H9 (cell line): ENCODE data around the gene DMD. TPM values are rescaled to one million over a fixed set of nuclear protein-coding genes. Genes with fewer than 3 reads are reported as not detected.

Experiments used
- DNase-seq: peaks from one replicate; pipeline ENCODE4 v3.0.0-alpha.2; 2017
- H2AFZ ChIP-seq: one replicate; pipeline ENCODE4 v1.6.1; 2013; ENCODE audit warnings: mild to moderate bottlenecking, low read length, control low read depth, moderate library complexity
- H2AK5ac ChIP-seq: 2 replicates; pipeline ENCODE4 v1.6.1; 2013; ENCODE audit warnings: low read length, control low read depth, mixed read lengths; ENCODE audit not compliant: insufficient read length
- H2BK120ac ChIP-seq: one replicate; pipeline ENCODE4 v1.6.1; 2013; ENCODE audit warnings: low read depth, mild to moderate bottlenecking, low read length, control low read depth, inconsistent platforms; ENCODE audit not compliant: poor library complexity, severe bottlenecking
- H2BK12ac ChIP-seq: 2 replicates; pipeline ENCODE4 v1.6.1; 2013; ENCODE audit warnings: low read length, control low read depth, mixed read lengths, low read depth; ENCODE audit not compliant: insufficient read length
- H2BK15ac ChIP-seq: 2 replicates; pipeline ENCODE4 v1.6.1; 2013; ENCODE audit warnings: low read depth, low read length, control low read depth
- H2BK20ac ChIP-seq: one replicate; pipeline ENCODE4 v1.6.1; 2013; ENCODE audit warnings: low read depth, mild to moderate bottlenecking, low read length, control low read depth, inconsistent platforms; ENCODE audit not compliant: poor library complexity, severe bottlenecking
- H2BK5ac ChIP-seq: 2 replicates; pipeline ENCODE4 v1.6.1; 2013; ENCODE audit warnings: low read length, control low read depth, mixed read lengths; ENCODE audit not compliant: insufficient read length
- H3K14ac ChIP-seq: 2 replicates; pipeline ENCODE4 v1.6.1; 2013; ENCODE audit warnings: low read length, control low read depth; ENCODE audit not compliant: insufficient read depth
- H3K18ac ChIP-seq: 2 replicates; pipeline ENCODE4 v1.6.1; 2013; ENCODE audit warnings: low read depth, mild to moderate bottlenecking, mixed read lengths, low read length, control low read depth; ENCODE audit not compliant: insufficient read length
- H3K23ac ChIP-seq: 2 replicates; pipeline ENCODE4 v1.6.1; 2013; ENCODE audit warnings: low read length, control low read depth, mixed read lengths, low read depth; ENCODE audit not compliant: insufficient read length
- H3K23me2 ChIP-seq: 2 replicates; pipeline ENCODE4 v1.6.1; 2013; ENCODE audit warnings: low read depth, mild to moderate bottlenecking, mixed read lengths, low read length, control low read depth; ENCODE audit not compliant: insufficient read length, poor library complexity, severe bottlenecking
- H3K27ac ChIP-seq: 2 replicates; pipeline ENCODE4 v1.5.1; 2013; ENCODE audit warnings: low read length, control low read depth, mixed read lengths, low read depth; ENCODE audit not compliant: insufficient read length
- H3K27me3 ChIP-seq: 2 replicates; pipeline ENCODE4 v1.6.1; 2013; ENCODE audit warnings: low read length, control low read depth, inconsistent platforms; ENCODE audit not compliant: insufficient read depth
- H3K4ac ChIP-seq: 2 replicates; pipeline ENCODE4 v1.6.1; 2013; ENCODE audit warnings: low read depth, mild to moderate bottlenecking, control low read depth, inconsistent platforms, low read length, moderate library complexity
- H3K4me1 ChIP-seq: 2 replicates; pipeline ENCODE4 v1.6.1; 2013; ENCODE audit warnings: low read length, control low read depth, inconsistent platforms; ENCODE audit not compliant: insufficient read depth
- H3K4me2 ChIP-seq: 2 replicates; pipeline ENCODE4 v1.6.1; 2013; ENCODE audit warnings: low read length, control low read depth, mixed read lengths; ENCODE audit not compliant: insufficient read length, insufficient read depth
- H3K56ac ChIP-seq: 2 replicates; pipeline ENCODE4 v1.6.1; 2013; ENCODE audit warnings: low read depth, mild to moderate bottlenecking, mixed read lengths, low read length, control low read depth; ENCODE audit not compliant: insufficient read length
- H3K79me1 ChIP-seq: 2 replicates; pipeline ENCODE4 v1.6.1; 2013; ENCODE audit warnings: low read depth, mild to moderate bottlenecking, moderate library complexity, low read length, control low read depth, inconsistent platforms; ENCODE audit not compliant: insufficient read depth, poor library complexity, severe bottlenecking
- H3K79me2 ChIP-seq: 2 replicates; pipeline ENCODE4 v1.6.1; 2013; ENCODE audit warnings: low read length, control low read depth, inconsistent platforms; ENCODE audit not compliant: insufficient read depth
- H3K9ac ChIP-seq: 2 replicates; pipeline ENCODE4 v1.6.1; 2013; ENCODE audit warnings: low read length, control low read depth, mixed read lengths; ENCODE audit not compliant: insufficient read length; ENCODE audit errors: extremely low read depth
- H3K9me3 ChIP-seq: one replicate; pipeline ENCODE4 v1.6.1; 2013; ENCODE audit warnings: low read depth, low read length, inconsistent platforms; ENCODE audit not compliant: control insufficient read depth
- H3T11ph ChIP-seq: one replicate; pipeline ENCODE4 v1.6.1; 2013; ENCODE audit warnings: mild to moderate bottlenecking, low read length, control low read depth, inconsistent platforms
- H4K20me1 ChIP-seq: one replicate; pipeline ENCODE4 v1.6.1; 2013; ENCODE audit not compliant: control insufficient read depth, insufficient read length, insufficient read depth
- H4K5ac ChIP-seq: 2 replicates; pipeline ENCODE4 v1.6.1; 2013; ENCODE audit warnings: low read depth, mild to moderate bottlenecking, mixed read lengths, low read length, control low read depth; ENCODE audit not compliant: insufficient read length
- H4K8ac ChIP-seq: replicated peaks from 2 replicates; pipeline ENCODE4 v1.6.1; 2013; ENCODE audit warnings: low read length, control low read depth, mixed read lengths, low read depth; ENCODE audit not compliant: insufficient read length
- H4K91ac ChIP-seq: 2 replicates; pipeline ENCODE4 v1.6.1; 2013; ENCODE audit warnings: low read depth, mild to moderate bottlenecking, moderate library complexity, mixed read lengths, low read length, control low read depth; ENCODE audit not compliant: insufficient read length
- H3K27ac Mint-ChIP-seq, 3 experiments: 2 replicates in 2 of 3; 3 replicates in 1 of 3; pipeline ENCODE4 v1.8.0; 2020 to 2021; ENCODE audit warnings: mixed read lengths in 3 of 3, mild to moderate bottlenecking in 1 of 3, moderate library complexity in 1 of 3
- H3K27me3 Mint-ChIP-seq: 2 replicates; pipeline ENCODE4 v1.8.0; 2021; ENCODE audit warnings: low read depth, mild to moderate bottlenecking, moderate library complexity, mixed read lengths
- H3K36me3 Mint-ChIP-seq, 3 experiments: 2 replicates in 2 of 3; 3 replicates in 1 of 3; pipeline ENCODE4 v1.8.0; 2020 to 2021; ENCODE audit warnings: low read depth in 3 of 3, mixed read lengths in 3 of 3; ENCODE audit not compliant: insufficient read depth in 1 of 3
- H3K4me1 Mint-ChIP-seq, 2 experiments: 2 replicates each; pipeline ENCODE4 v1.8.0; 2020; ENCODE audit warnings: mixed read lengths in 2 of 2
- H3K4me3 Mint-ChIP-seq, 2 experiments: 2 replicates in 1 of 2; 3 replicates in 1 of 2; pipeline ENCODE4 v1.8.0; 2020 to 2021; ENCODE audit warnings: mild to moderate bottlenecking in 2 of 2, mixed read lengths in 2 of 2, moderate library complexity in 1 of 2
- H3K9me3 Mint-ChIP-seq, 2 experiments: 2 replicates in 1 of 2; 3 replicates in 1 of 2; pipeline ENCODE4 v1.8.0; 2020; ENCODE audit warnings: mild to moderate bottlenecking in 2 of 2, mixed read lengths in 2 of 2, moderate library complexity in 1 of 2
- CTCF ChIP-seq: fragments of 200-600 bp; sonication (generic); conservative IDR thresholded peaks from 3 replicates; pipeline ENCODE4 v1.8.0; 2021; ENCODE audit warnings: antibody characterized with exemption, mild to moderate bottlenecking
- WGBS: extraction: QIAGEN DNeasy Blood & Tissue Kit; methylation state at CpG from one replicate; pipeline ENCODE4 v1.1.7; 2013; ENCODE audit warnings: missing lambda C conversion rate, low lambda C conversion rate, mixed read lengths; ENCODE audit not compliant: insufficient read length; ENCODE audit errors: extremely low coverage; 5-methylcytosine and 5-hydroxymethylcytosine counted together
- total RNA-seq: library from RNA; stranded (reverse); gene quantifications from 2 replicates; pipeline ENCODE4 v1.2.1, GENCODE V29; 2021

DMD gene
- total RNA-seq, 1 experiment from 2014 or later = 3.8 TPM

- Histone ChIP-seq H2AFZ (no peak overlapping the region), H4K20me1 (no peaks in the 10 kb centered on the region), H3K56ac (no peak overlapping the region), H4K5ac (no peak overlapping the region), H2AK5ac (no peak overlapping the region), H2BK15ac (no peak overlapping the region), H3K9ac (no peak overlapping the region), H3K23me2 (no peaks in the 10 kb centered on the region), H4K91ac (no peak overlapping the region), H2BK12ac (no peak overlapping the region), H3K4me2 (no peak overlapping the region), H2BK120ac (no peak overlapping the region), H3K79me2 (no peaks in the 10 kb centered on the region), H3K14ac (no peak overlapping the region), H3K23ac (no peak overlapping the region), H3K18ac (no peak overlapping the region), H3T11ph (no peak overlapping the region), H4K8ac (no peak overlapping the region), H3K4me1 (no peaks in the 10 kb centered on the region), H3K79me1 (no peaks in the 10 kb centered on the region), H3K4ac (no peak overlapping the region), H2BK5ac (no peak overlapping the region), H2BK20ac (no peak overlapping the region), H3K27me3 (no peaks in the 10 kb centered on the region), H3K27ac (no peak overlapping the region), H3K9me3 (no peaks in the 10 kb centered on the region)
- DNase-seq = no peak
- Mint-ChIP-seq H3K9me3 (peaks cover 61 to 62% of the 10 kb centered on the region in 2 experiments), H3K27ac (no peak overlapping the region), H3K4me1 (no peaks in the 10 kb centered on the region), H3K27me3 (no peaks in the 10 kb centered on the region), H3K36me3 (peaks cover 0 to 3% (median 0%) of the 10 kb centered on the region in 3 experiments; a peak in 1 of 7 replicates), H3K4me3 (no peak overlapping the region)
- no peak for TF ChIP-seq CTCF
- no CpG with 5 or more reads among the region's 2 CpGs for WGBS
These were observed 2056.4 kb downstream of the DMD start for GRCh38 chrX:31154946-31155345.
